C4-2B (cell line): ENCODE data around the gene NSG2.

Experiments used
- ZFX ChIP-seq: fragments of 450-650 bp; IDR thresholded peaks from 2 replicates; pipeline ENCODE4 v1.6.1; 2017
- TF ChIP-seq, protein P1 (sequence below): fragments of 450-650 bp; conservative IDR thresholded peaks from 2 replicates; pipeline ENCODE4 v1.5.1; 2017; ENCODE audit warnings: mild to moderate bottlenecking

GRCh38 chr5:174154559-174154958, 109.1 kb downstream of the NSG2 start:
- TF ChIP-seq, protein P1, sequence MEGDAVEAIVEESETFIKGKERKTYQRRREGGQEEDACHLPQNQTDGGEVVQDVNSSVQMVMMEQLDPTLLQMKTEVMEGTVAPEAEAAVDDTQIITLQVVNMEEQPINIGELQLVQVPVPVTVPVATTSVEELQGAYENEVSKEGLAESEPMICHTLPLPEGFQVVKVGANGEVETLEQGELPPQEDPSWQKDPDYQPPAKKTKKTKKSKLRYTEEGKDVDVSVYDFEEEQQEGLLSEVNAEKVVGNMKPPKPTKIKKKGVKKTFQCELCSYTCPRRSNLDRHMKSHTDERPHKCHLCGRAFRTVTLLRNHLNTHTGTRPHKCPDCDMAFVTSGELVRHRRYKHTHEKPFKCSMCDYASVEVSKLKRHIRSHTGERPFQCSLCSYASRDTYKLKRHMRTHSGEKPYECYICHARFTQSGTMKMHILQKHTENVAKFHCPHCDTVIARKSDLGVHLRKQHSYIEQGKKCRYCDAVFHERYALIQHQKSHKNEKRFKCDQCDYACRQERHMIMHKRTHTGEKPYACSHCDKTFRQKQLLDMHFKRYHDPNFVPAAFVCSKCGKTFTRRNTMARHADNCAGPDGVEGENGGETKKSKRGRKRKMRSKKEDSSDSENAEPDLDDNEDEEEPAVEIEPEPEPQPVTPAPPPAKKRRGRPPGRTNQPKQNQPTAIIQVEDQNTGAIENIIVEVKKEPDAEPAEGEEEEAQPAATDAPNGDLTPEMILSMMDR, result no peak
- TF ChIP-seq ZFX, result no peak
